Liver (tissue), 9 donors: ENCODE data around the gene RELT. TPM values are rescaled to one million over a fixed set of nuclear protein-coding genes. Genes with fewer than 3 reads are reported as not detected.

ENCODE experiments used
- DNase-seq: peaks from one replicate; pipeline ENCODE4 v3.0.0-alpha.2; 2017; ENCODE audit warnings: low spot score
- H3K27ac ChIP-seq, 2 donors: one replicate each; pipeline ENCODE4 v1.7.0; 2013; ENCODE audit warnings: inconsistent platforms in 2 of 2, low read length in 2 of 2, control low read depth in 1 of 2, low read depth in 1 of 2, mild to moderate bottlenecking in 1 of 2
- H3K27me3 ChIP-seq, 4 donors: one replicate each; pipeline versions ENCODE4 v1.6.1 to v1.7.0; 2013; ENCODE audit warnings: low read length in 3 of 4, inconsistent platforms in 1 of 4, mild to moderate bottlenecking in 1 of 4, moderate library complexity in 1 of 4; ENCODE audit not compliant: control insufficient read depth in 4 of 4, insufficient read depth in 4 of 4
- H3K36me3 ChIP-seq, 4 donors: one replicate each; pipeline versions ENCODE4 v1.6.1 to v1.7.0; 2013; ENCODE audit warnings: low read length in 3 of 4, mild to moderate bottlenecking in 3 of 4, low read depth in 1 of 4, moderate library complexity in 1 of 4; ENCODE audit not compliant: control insufficient read depth in 4 of 4, insufficient read depth in 3 of 4
- H3K4me1 ChIP-seq, 4 donors: one replicate each; pipeline versions ENCODE4 v1.6.1 to v1.7.0; 2013; ENCODE audit warnings: low read length in 3 of 4, mild to moderate bottlenecking in 3 of 4, moderate library complexity in 1 of 4; ENCODE audit not compliant: control insufficient read depth in 4 of 4, insufficient read depth in 4 of 4
- H3K4me3 ChIP-seq, 3 donors: one replicate each; pipeline versions ENCODE4 v1.6.1 to v1.7.0; 2013; ENCODE audit warnings: low read length in 3 of 3, control low read depth in 1 of 3, low read depth in 1 of 3, mild to moderate bottlenecking in 1 of 3
- H3K9ac ChIP-seq, 2 donors: one replicate each; pipeline ENCODE4 v1.7.0; 2013; ENCODE audit warnings: low read length in 2 of 2, mild to moderate bottlenecking in 2 of 2, moderate library complexity in 2 of 2, control low read depth in 1 of 2, low read depth in 1 of 2
- H3K9me3 ChIP-seq, 4 donors: one replicate each; pipeline versions ENCODE4 v1.6.1 to v1.7.0; 2013; ENCODE audit warnings: low read length in 3 of 4; ENCODE audit not compliant: control insufficient read depth in 4 of 4
- EGR1 ChIP-seq, 2 donors: IDR thresholded peaks; 2 replicates each; pipeline ENCODE4 v1.6.1; 2016 to 2018; ENCODE audit warnings: antibody characterized with exemption in 2 of 2, low read depth in 2 of 2
- FOXA1 ChIP-seq: IDR thresholded peaks from 2 replicates; pipeline ENCODE4 v1.6.1; 2016; ENCODE audit warnings: antibody characterized with exemption
- GABPA ChIP-seq, 2 donors: IDR thresholded peaks in 1 of 2; conservative IDR thresholded peaks in 1 of 2; 2 replicates each; pipeline ENCODE4 v1.6.1; 2016; ENCODE audit warnings: antibody characterized with exemption in 2 of 2, mild to moderate bottlenecking in 1 of 2, moderate library complexity in 1 of 2
- HNF4A ChIP-seq, 2 donors: conservative IDR thresholded peaks; 2 replicates each; pipeline ENCODE4 v1.6.1; 2016; ENCODE audit warnings: antibody characterized with exemption in 2 of 2, mild to moderate bottlenecking in 2 of 2
- HNF4G ChIP-seq: IDR thresholded peaks from 2 replicates; pipeline ENCODE4 v1.6.1; 2016; ENCODE audit warnings: antibody characterized with exemption
- JUND ChIP-seq, 2 donors: IDR thresholded peaks; 2 replicates each; pipeline ENCODE4 v1.6.1; 2016; ENCODE audit warnings: antibody characterized with exemption in 2 of 2
- NR2F2 ChIP-seq: IDR thresholded peaks from 2 replicates; pipeline ENCODE4 v1.6.1; 2016; ENCODE audit warnings: antibody characterized with exemption
- RAD21 ChIP-seq, 2 donors: IDR thresholded peaks; 2 replicates each; pipeline ENCODE4 v1.6.1; 2016; ENCODE audit warnings: antibody characterized with exemption in 2 of 2, mild to moderate bottlenecking in 2 of 2
- RXRA ChIP-seq, 2 donors: IDR thresholded peaks; 2 replicates each; pipeline ENCODE4 v1.6.1; 2017 to 2018; ENCODE audit warnings: antibody characterized with exemption in 2 of 2, mild to moderate bottlenecking in 1 of 2
- SP1 ChIP-seq: IDR thresholded peaks from 2 replicates; pipeline ENCODE4 v1.6.1; 2018; ENCODE audit warnings: antibody characterized with exemption, mild to moderate bottlenecking
- TAF1 ChIP-seq: conservative IDR thresholded peaks from 2 replicates; pipeline ENCODE4 v1.6.1; 2016; ENCODE audit warnings: antibody characterized with exemption, mild to moderate bottlenecking
- YY1 ChIP-seq: IDR thresholded peaks from 2 replicates; pipeline ENCODE4 v1.6.1; 2016; ENCODE audit warnings: antibody characterized with exemption, mild to moderate bottlenecking
- WGBS: extraction: QIAGEN DNeasy Blood & Tissue Kit; methylation state at CpG from one replicate; pipeline ENCODE4 v1.1.7; 2013; 5-methylcytosine and 5-hydroxymethylcytosine counted together
- polyA plus RNA-seq, 2 donors: library from polyadenylated mRNA; stranded (reverse) in 1 of 2; unstranded in 1 of 2; fragments of 200-250 nt in 1 of 2; fragments of >200 nt in 1 of 2; fragmentation: Nextera tagmentation in 1 of 2; extraction: Ambion mirVana in 1 of 2; gene quantifications; one replicate each; pipeline versions ENCODE4 v1.2.1 to v1.2.3, GENCODE V29; 2013 to 2015
- total RNA-seq, 2 donors: library from RNA; depleted of rRNA; stranded (reverse); fragments of >200 nt; gene quantifications; one replicate each; pipeline ENCODE4 v1.2.3, GENCODE V29; 2014
- TF ChIP-seq, protein P1 (sequence below): IDR thresholded peaks from 2 replicates; pipeline ENCODE4 v1.6.1; 2016; ENCODE audit warnings: antibody characterized with exemption, mild to moderate bottlenecking
- TF ChIP-seq, protein P2 (sequence below): IDR thresholded peaks from 2 replicates; pipeline ENCODE4 v1.6.1; 2016; ENCODE audit warnings: antibody characterized with exemption
- TF ChIP-seq, protein P3 (sequence below): IDR thresholded peaks from 2 replicates; pipeline ENCODE4 v1.6.1; 2016; ENCODE audit warnings: antibody characterized with exemption
- TF ChIP-seq, protein P4 (sequence below): IDR thresholded peaks from 2 replicates; pipeline ENCODE4 v1.6.1; 2016; ENCODE audit warnings: antibody characterized with exemption
- TF ChIP-seq, protein P5 (sequence below): fragments of 150-350 bp; IDR thresholded peaks from 2 replicates; pipeline ENCODE4 v1.5.1; 2017; ENCODE audit warnings: improper control_type of control experiment, low read depth, low read length; ENCODE audit not compliant: missing input control
- donor health status: healthy.
- donor health status: healthy.
- donor health status: healthy.
- donor health status: healthy.
- donor health status: healthy.

RELT gene
- total and polyA plus RNA-seq, 4 donors = 0.21 to 8.0 (median 2.3) TPM

DNA sequence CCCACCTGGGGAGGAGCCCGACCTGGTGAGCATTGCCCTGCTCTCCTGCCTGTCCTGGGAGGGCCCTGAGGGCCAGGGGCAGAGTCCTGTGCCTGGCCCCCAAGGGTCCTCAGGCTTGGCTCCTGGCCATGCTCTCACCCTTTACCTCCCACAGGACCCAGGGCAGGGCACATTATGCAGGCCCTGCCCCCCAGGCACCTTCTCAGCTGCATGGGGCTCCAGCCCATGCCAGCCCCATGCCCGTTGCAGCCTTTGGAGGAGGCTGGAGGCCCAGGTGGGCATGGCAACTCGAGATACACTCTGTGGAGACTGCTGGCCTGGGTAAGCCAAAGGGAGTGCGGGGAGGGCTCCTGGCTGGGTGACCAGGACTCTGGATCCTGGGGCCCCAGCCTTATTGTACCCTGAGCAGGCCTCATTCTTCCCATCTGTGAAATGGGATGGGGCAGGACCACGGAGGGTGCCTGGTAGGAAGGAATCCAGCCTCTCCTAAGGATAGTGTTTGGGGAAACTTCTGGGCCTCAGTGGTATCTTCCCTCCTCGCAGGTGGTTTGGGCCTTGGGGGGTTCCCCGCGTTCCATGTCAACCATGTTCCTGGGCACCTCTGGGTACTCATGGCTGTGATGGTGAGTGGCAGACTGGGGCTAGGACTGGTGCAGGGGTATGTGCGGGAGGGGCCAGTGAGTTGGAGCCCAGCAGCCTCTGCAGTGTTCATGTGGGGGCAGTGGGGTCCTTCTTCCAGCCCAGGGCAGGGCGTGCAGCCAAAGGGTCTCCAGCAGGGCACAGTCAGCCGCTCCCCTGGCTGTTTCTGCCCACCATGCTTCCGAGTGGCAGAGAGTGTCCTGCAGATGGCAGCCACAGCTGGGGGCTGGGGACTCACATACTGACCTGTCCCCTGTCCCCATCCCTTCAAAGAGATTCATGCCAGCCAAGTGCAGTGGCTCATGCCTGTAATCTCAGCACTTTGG, 14.7 kb downstream of the RELT start:
- no peak overlapping the region for H3K4me3 ChIP-seq
- WGBS = 97% methylated on average over 12 of the region's 12 CpGs
- H3K27me3 ChIP-seq = no peaks in the 10 kb centered on the region
- no peak overlapping the region for H3K9ac ChIP-seq
- H3K27ac ChIP-seq = no peak overlapping the region
- H3K4me1 ChIP-seq = peaks cover 0 to 3% (median 0%) of the 10 kb centered on the region in 4 donors
- no peaks in the 10 kb centered on the region for H3K36me3 ChIP-seq
- TF ChIP-seq GABPA (IDR thresholded peaks at IDR 0.05 in 1 of 2, conservative IDR thresholded peaks at IDR 0.05 in 1 of 2) (no peak), JUND (IDR thresholded peaks at IDR 0.05) (no peak), YY1 (no peak), EGR1 (IDR thresholded peaks at IDR 0.05; ENCODE audit: low read depth in 2 of 2) (no peak), SP1 (no peak), RAD21 (IDR thresholded peaks at IDR 0.05) (no peak), NR2F2 (no peak), HNF4A (conservative IDR thresholded peaks at IDR 0.05) (no peak), TAF1 (no peak), HNF4G (no peak), FOXA1 (no peak), RXRA (IDR thresholded peaks at IDR 0.05) (no peak)
- TF ChIP-seq, protein P1, sequence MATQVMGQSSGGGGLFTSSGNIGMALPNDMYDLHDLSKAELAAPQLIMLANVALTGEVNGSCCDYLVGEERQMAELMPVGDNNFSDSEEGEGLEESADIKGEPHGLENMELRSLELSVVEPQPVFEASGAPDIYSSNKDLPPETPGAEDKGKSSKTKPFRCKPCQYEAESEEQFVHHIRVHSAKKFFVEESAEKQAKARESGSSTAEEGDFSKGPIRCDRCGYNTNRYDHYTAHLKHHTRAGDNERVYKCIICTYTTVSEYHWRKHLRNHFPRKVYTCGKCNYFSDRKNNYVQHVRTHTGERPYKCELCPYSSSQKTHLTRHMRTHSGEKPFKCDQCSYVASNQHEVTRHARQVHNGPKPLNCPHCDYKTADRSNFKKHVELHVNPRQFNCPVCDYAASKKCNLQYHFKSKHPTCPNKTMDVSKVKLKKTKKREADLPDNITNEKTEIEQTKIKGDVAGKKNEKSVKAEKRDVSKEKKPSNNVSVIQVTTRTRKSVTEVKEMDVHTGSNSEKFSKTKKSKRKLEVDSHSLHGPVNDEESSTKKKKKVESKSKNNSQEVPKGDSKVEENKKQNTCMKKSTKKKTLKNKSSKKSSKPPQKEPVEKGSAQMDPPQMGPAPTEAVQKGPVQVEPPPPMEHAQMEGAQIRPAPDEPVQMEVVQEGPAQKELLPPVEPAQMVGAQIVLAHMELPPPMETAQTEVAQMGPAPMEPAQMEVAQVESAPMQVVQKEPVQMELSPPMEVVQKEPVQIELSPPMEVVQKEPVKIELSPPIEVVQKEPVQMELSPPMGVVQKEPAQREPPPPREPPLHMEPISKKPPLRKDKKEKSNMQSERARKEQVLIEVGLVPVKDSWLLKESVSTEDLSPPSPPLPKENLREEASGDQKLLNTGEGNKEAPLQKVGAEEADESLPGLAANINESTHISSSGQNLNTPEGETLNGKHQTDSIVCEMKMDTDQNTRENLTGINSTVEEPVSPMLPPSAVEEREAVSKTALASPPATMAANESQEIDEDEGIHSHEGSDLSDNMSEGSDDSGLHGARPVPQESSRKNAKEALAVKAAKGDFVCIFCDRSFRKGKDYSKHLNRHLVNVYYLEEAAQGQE = no peak
- TF ChIP-seq, protein P2, sequence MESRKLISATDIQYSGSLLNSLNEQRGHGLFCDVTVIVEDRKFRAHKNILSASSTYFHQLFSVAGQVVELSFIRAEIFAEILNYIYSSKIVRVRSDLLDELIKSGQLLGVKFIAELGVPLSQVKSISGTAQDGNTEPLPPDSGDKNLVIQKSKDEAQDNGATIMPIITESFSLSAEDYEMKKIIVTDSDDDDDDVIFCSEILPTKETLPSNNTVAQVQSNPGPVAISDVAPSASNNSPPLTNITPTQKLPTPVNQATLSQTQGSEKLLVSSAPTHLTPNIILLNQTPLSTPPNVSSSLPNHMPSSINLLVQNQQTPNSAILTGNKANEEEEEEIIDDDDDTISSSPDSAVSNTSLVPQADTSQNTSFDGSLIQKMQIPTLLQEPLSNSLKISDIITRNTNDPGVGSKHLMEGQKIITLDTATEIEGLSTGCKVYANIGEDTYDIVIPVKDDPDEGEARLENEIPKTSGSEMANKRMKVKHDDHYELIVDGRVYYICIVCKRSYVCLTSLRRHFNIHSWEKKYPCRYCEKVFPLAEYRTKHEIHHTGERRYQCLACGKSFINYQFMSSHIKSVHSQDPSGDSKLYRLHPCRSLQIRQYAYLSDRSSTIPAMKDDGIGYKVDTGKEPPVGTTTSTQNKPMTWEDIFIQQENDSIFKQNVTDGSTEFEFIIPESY = no peak
- TF ChIP-seq, protein P3, sequence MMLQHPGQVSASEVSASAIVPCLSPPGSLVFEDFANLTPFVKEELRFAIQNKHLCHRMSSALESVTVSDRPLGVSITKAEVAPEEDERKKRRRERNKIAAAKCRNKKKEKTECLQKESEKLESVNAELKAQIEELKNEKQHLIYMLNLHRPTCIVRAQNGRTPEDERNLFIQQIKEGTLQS = no peak
- TF ChIP-seq, protein P4, sequence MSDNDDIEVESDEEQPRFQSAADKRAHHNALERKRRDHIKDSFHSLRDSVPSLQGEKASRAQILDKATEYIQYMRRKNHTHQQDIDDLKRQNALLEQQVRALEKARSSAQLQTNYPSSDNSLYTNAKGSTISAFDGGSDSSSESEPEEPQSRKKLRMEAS = no peak
- TF ChIP-seq, protein P5, sequence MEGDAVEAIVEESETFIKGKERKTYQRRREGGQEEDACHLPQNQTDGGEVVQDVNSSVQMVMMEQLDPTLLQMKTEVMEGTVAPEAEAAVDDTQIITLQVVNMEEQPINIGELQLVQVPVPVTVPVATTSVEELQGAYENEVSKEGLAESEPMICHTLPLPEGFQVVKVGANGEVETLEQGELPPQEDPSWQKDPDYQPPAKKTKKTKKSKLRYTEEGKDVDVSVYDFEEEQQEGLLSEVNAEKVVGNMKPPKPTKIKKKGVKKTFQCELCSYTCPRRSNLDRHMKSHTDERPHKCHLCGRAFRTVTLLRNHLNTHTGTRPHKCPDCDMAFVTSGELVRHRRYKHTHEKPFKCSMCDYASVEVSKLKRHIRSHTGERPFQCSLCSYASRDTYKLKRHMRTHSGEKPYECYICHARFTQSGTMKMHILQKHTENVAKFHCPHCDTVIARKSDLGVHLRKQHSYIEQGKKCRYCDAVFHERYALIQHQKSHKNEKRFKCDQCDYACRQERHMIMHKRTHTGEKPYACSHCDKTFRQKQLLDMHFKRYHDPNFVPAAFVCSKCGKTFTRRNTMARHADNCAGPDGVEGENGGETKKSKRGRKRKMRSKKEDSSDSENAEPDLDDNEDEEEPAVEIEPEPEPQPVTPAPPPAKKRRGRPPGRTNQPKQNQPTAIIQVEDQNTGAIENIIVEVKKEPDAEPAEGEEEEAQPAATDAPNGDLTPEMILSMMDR = no peak
- no peak for DNase-seq
- H3K9me3 ChIP-seq = no peaks in the 10 kb centered on the region
